Measurements from ENCODE around the gene RREB1.

The RREB1 gene

GRCh38 chr6:7157752-7158616, 50.2 kb downstream of the RREB1 start:
- H3K4me3 ChIP-seq (ENCODE audit: low read depth in 1 of 2, low read length in 2 of 2): no peak overlapping the region
- TF ChIP-seq CTCF (IDR thresholded peaks at IDR 0.05; ENCODE audit: borderline replicate concordance, extremely low read depth, low read length, poor library complexity, severe bottlenecking) (no peak), EZH2 (IDR thresholded peaks at IDR 0.05; ENCODE audit: borderline replicate concordance, low read depth, low read length, severe bottlenecking) (no peak)
- H3K27me3 ChIP-seq (ENCODE audit: insufficient read depth, low read length, poor library complexity): no peaks in the 10 kb centered on the region
- H3K36me3 ChIP-seq (ENCODE audit: insufficient read depth, low read length): peaks cover 6% of the 10 kb centered on the region; the same call in 1 of the 2 replicates
- H3K4me1 ChIP-seq (ENCODE audit: insufficient read depth, low read length): peaks cover 13% of the 10 kb centered on the region
- H4K20me1 ChIP-seq (ENCODE audit: insufficient read depth, low read length): peaks cover 64% of the 10 kb centered on the region
- no peak overlapping the region for H2AFZ ChIP-seq (ENCODE audit: low read depth, low read length)
- ATAC-seq (ENCODE audit: insufficient read depth, low read depth) (no peak), DNase-seq (no peak)
- no peak overlapping the region for H3K9ac ChIP-seq (ENCODE audit: low read depth, low read length)
- H3K27ac ChIP-seq (ENCODE audit: low read length): no peak overlapping the region
- no peaks in the 10 kb centered on the region for H3K9me3 ChIP-seq (ENCODE audit: insufficient read depth, low read length, severe bottlenecking)
- no peak overlapping the region for H3K4me2 ChIP-seq (ENCODE audit: insufficient read depth, low read length)
- peaks cover 98% of the 10 kb centered on the region for H3K79me2 ChIP-seq (ENCODE audit: insufficient read depth, low read length)

DNA sequence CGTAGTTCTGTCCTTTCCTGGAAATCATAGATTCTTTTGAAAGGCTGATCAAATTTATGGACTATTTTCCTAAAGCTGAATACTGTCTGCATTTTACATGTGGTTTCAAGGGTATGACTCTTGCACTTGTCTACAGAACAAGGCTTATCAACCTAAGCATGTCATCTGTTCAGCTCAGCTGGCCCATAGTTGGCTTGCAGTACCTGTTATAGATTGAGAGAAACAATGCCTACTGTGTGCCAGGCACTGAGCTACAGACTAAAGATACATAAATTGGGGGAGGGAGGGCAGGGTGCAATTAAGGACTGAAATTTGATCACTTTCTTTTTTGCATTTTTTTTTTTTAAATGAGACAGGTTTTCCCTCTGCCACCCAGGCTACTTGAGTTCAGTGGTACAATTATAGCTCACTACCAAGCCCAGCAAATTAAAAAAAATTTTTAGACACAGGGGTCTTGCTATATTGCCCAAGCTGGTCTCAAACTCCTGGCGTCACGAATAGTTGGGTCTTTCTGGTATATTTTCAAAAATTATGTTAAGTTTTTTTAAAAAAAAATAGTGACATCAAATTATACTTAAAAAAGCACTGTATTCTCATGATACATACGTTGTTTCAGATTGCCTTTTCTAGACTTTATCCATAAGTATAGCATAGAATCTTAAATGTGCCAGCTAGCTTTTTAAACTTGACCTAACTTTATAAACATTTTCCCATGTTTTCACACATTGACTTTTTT, 52.2 kb downstream of the RREB1 start:
- no peaks in the 10 kb centered on the region for H3K9me3 ChIP-seq (ENCODE audit: insufficient read depth, low read length, severe bottlenecking)
- H3K4me1 ChIP-seq (ENCODE audit: insufficient read depth, low read length): 0 out of 2 replicates have a peak, but pooled peaks cover 2% of the 10 kb centered on the region
- H3K27me3 ChIP-seq (ENCODE audit: insufficient read depth, low read length, poor library complexity): no peaks in the 10 kb centered on the region
- no peak overlapping the region for H3K9ac ChIP-seq (ENCODE audit: low read depth, low read length)
- no peak for ATAC-seq (ENCODE audit: insufficient read depth, low read depth)
- H3K27ac ChIP-seq (ENCODE audit: low read length): no peak overlapping the region
- H3K4me2 ChIP-seq (ENCODE audit: insufficient read depth, low read length): no peak overlapping the region
- TF ChIP-seq EZH2 (IDR thresholded peaks at IDR 0.05; ENCODE audit: borderline replicate concordance, low read depth, low read length, severe bottlenecking) (no peak), CTCF (IDR thresholded peaks at IDR 0.05; ENCODE audit: borderline replicate concordance, extremely low read depth, low read length, poor library complexity, severe bottlenecking) (no peak)
- H2AFZ ChIP-seq (ENCODE audit: low read depth, low read length): no peak overlapping the region
- peaks cover 63% of the 10 kb centered on the region for H4K20me1 ChIP-seq (ENCODE audit: insufficient read depth, low read length)
- H3K36me3 ChIP-seq (ENCODE audit: insufficient read depth, low read length): no peaks in the 10 kb centered on the region
- DNase-seq: no peak
- peaks cover 95% of the 10 kb centered on the region for H3K79me2 ChIP-seq (ENCODE audit: insufficient read depth, low read length)
- no peak overlapping the region for H3K4me3 ChIP-seq (ENCODE audit: low read depth in 1 of 2, low read length in 2 of 2)

GRCh38 chr6:7161253-7161623, 53.5 kb downstream of the RREB1 start:
- TF ChIP-seq EZH2 (IDR thresholded peaks at IDR 0.05; ENCODE audit: borderline replicate concordance, low read depth, low read length, severe bottlenecking) (no peak), CTCF (IDR thresholded peaks at IDR 0.05; ENCODE audit: borderline replicate concordance, extremely low read depth, low read length, poor library complexity, severe bottlenecking) (no peak)
- Histone ChIP-seq H3K79me2 (ENCODE audit: insufficient read depth, low read length) (peaks cover 95% of the 10 kb centered on the region), H3K9ac (ENCODE audit: low read depth, low read length) (no peak overlapping the region), H3K27me3 (ENCODE audit: insufficient read depth, low read length, poor library complexity) (no peaks in the 10 kb centered on the region), H4K20me1 (ENCODE audit: insufficient read depth, low read length) (peaks cover 67% of the 10 kb centered on the region), H2AFZ (ENCODE audit: low read depth, low read length) (no peak overlapping the region), H3K4me2 (ENCODE audit: insufficient read depth, low read length) (no peak overlapping the region), H3K36me3 (ENCODE audit: insufficient read depth, low read length) (0 out of 2 replicates have a peak, but pooled peaks cover 3% of the 10 kb centered on the region), H3K9me3 (ENCODE audit: insufficient read depth, low read length, severe bottlenecking) (no peaks in the 10 kb centered on the region), H3K4me3 (ENCODE audit: low read depth in 1 of 2, low read length in 2 of 2) (no peak overlapping the region), H3K4me1 (ENCODE audit: insufficient read depth, low read length) (no peaks in the 10 kb centered on the region), H3K27ac (ENCODE audit: low read length) (no peak overlapping the region)
- no peak for ATAC-seq (ENCODE audit: insufficient read depth, low read depth)
- no peak for DNase-seq
